GM12878 (cell line): ENCODE data around the gene PRODH. TPM values are rescaled to one million over a fixed set of nuclear protein-coding genes. Genes with fewer than 3 reads are reported as not detected.

ENCODE experiments used
- ATAC-seq: fragments of 200-7000 bp; cut with Tn5 transposase; 3 replicates; pipeline ENCODE4 v1.9.1; 2020; ENCODE audit warnings: mild to moderate bottlenecking, moderate library complexity
- BruUV-seq: library from RNA; stranded (reverse); fragments of 400-500 nt; replicated peaks from 2 replicates; lab custom pipeline; 2021; lab: Mats Ljungman, UMichigan
- CTCF ChIA-PET: fragments of 300-600 bp; sonication (Branson Sonifier 250); formaldehyde crosslinking; extraction: SDS; loops from one replicate; lab custom pipeline; 2021; ENCODE audit warnings: inconsistent platforms; lab: Yijun Ruan, JAX
- POLR2A ChIA-PET: fragments of 350-600 bp; formaldehyde crosslinking; extraction: SDS; loops from one replicate; lab custom pipeline; 2021; ENCODE audit warnings: inconsistent platforms; lab: Charles Lee
- RAD21 ChIA-PET: fragments of 300-600 bp; sonication (Branson Sonifier 250); formaldehyde crosslinking; loops from one replicate; lab custom pipeline; 2023; ENCODE audit warnings: antibody characterized with exemption; ENCODE audit not compliant: unreplicated experiment; lab: Charles Lee
- SMC1A ChIA-PET: fragments of 300-600 bp; sonication (Branson Sonifier 250); formaldehyde crosslinking; loops from one replicate; lab custom pipeline; 2023; ENCODE audit not compliant: unreplicated experiment, uncharacterized antibody; lab: Charles Lee
- DNase-seq: peaks from one replicate; pipeline ENCODE4 v3.0.0-alpha.2; 2011; ENCODE audit warnings: low read depth, low spot score
- FAIRE-seq: peaks from 3 replicates; lab custom pipeline; 2011; peaks lifted over from hg19 to GRCh38; lab: Jason Lieb, UNC
- H2AFZ ChIP-seq: 2 replicates; pipeline ENCODE4 v1.6.0; 2011; ENCODE audit warnings: low read depth, low read length, control low read depth; ENCODE audit not compliant: control insufficient read depth
- H3K27ac ChIP-seq: 2 replicates; pipeline ENCODE4 v1.5.1; 2011; ENCODE audit warnings: control low read depth; ENCODE audit not compliant: control insufficient read depth, insufficient read depth
- H3K27me3 ChIP-seq, 2 experiments: replicated peaks in 1 of 2; 2 replicates each; pipeline versions ENCODE4 v1.6.0 to v1.6.1; 2011; ENCODE audit warnings: low read length in 1 of 2; ENCODE audit not compliant: control insufficient read depth in 2 of 2, insufficient read depth in 2 of 2
- H3K36me3 ChIP-seq, 2 experiments: 2 replicates each; pipeline ENCODE4 v1.5.1; 2011; ENCODE audit warnings: low read length in 1 of 2; ENCODE audit not compliant: control insufficient read depth in 2 of 2, insufficient read depth in 2 of 2
- H3K4me1 ChIP-seq: 2 replicates; pipeline ENCODE4 v1.6.1; 2011; ENCODE audit warnings: mild to moderate bottlenecking, low read length, moderate library complexity, mixed read lengths; ENCODE audit not compliant: control insufficient read depth, insufficient read depth
- H3K4me2 ChIP-seq: 2 replicates; pipeline ENCODE4 v1.6.0; 2011; ENCODE audit warnings: control low read depth; ENCODE audit not compliant: control insufficient read depth, insufficient read depth
- H3K4me3 ChIP-seq: fragments of 200-600 bp; sonication (generic); 2 replicates; pipeline ENCODE4 v1.5.1; 2016
- H3K79me2 ChIP-seq: 2 replicates; pipeline ENCODE4 v1.6.0; 2011; ENCODE audit warnings: low read length; ENCODE audit not compliant: control insufficient read depth, insufficient read depth
- H3K9ac ChIP-seq: 2 replicates; pipeline ENCODE4 v1.8.0; 2011; ENCODE audit warnings: low read length, control low read depth, mixed read lengths; ENCODE audit not compliant: control insufficient read depth, insufficient read depth
- H3K9me3 ChIP-seq: replicated peaks from 3 replicates; pipeline ENCODE4 v1.5.1; 2011; ENCODE audit warnings: mild to moderate bottlenecking, low read length; ENCODE audit not compliant: control insufficient read depth, insufficient read depth
- H4K20me1 ChIP-seq: 2 replicates; pipeline ENCODE4 v1.6.0; 2011; ENCODE audit not compliant: control insufficient read depth, insufficient read depth
- ATF7 ChIP-seq: fragments of 450-650 bp; IDR thresholded peaks from 2 replicates; pipeline ENCODE4 v1.6.1; 2016; ENCODE audit warnings: low read depth, mild to moderate bottlenecking
- BCL11A ChIP-seq: IDR thresholded peaks from 2 replicates; pipeline ENCODE4 v1.6.1; 2011; ENCODE audit warnings: low read depth, low read length
- CEBPB ChIP-seq, 2 experiments: fragments of 150-350 bp in 1 of 2; IDR thresholded peaks; 2 replicates each; pipeline ENCODE4 v1.6.1; 2012 to 2014; ENCODE audit warnings: low read depth in 2 of 2, low read length in 2 of 2, borderline replicate concordance in 1 of 2, inconsistent platforms in 1 of 2
- CHD1 ChIP-seq: IDR thresholded peaks from 2 replicates; pipeline ENCODE4 v1.6.1; 2012; ENCODE audit warnings: low read depth, low read length, improper control_type of control experiment
- E4F1 ChIP-seq: fragments of 450-650 bp; IDR thresholded peaks from 2 replicates; pipeline ENCODE4 v1.6.1; 2018; ENCODE audit warnings: borderline replicate concordance, mild to moderate bottlenecking; ENCODE audit not compliant: partially characterized antibody
- EP300 ChIP-seq, 2 experiments: fragments of 150-350 bp in 1 of 2; IDR thresholded peaks; 2 replicates each; pipeline ENCODE4 v1.6.1; 2011 to 2012; ENCODE audit warnings: low read depth in 2 of 2, low read length in 2 of 2, borderline replicate concordance in 1 of 2, improper control_type of control experiment in 1 of 2, inconsistent platforms in 1 of 2; ENCODE audit not compliant: control insufficient read depth in 1 of 2
- EZH2 ChIP-seq: IDR thresholded peaks from 2 replicates; pipeline ENCODE4 v1.6.1; 2012; ENCODE audit warnings: low read depth, mild to moderate bottlenecking, control low read depth, inconsistent platforms, low read length, borderline replicate concordance; ENCODE audit not compliant: control insufficient read depth
- GABPA ChIP-seq: IDR thresholded peaks from 2 replicates; pipeline ENCODE4 v1.6.1; 2014; ENCODE audit warnings: antibody characterized with exemption, low read depth, mild to moderate bottlenecking, inconsistent platforms
- MTA3 ChIP-seq: IDR thresholded peaks from 2 replicates; pipeline ENCODE4 v1.6.1; 2012; ENCODE audit warnings: low read length, inconsistent platforms, borderline replicate concordance
- POU2F2 ChIP-seq: IDR thresholded peaks from 3 replicates; pipeline ENCODE4 v1.6.1; 2011; ENCODE audit warnings: low read depth, mild to moderate bottlenecking, low read length, borderline replicate concordance
- TCF7 ChIP-seq: IDR thresholded peaks from 2 replicates; pipeline ENCODE4 v1.6.1; 2014; ENCODE audit warnings: antibody characterized with exemption, borderline replicate concordance
- WGBS: methylation state at CpG from one replicate; pipeline ENCODE4 v1.1.6; 2016; ENCODE audit warnings: low lambda C conversion rate; ENCODE audit not compliant: insufficient replicate concordance, insufficient coverage; ENCODE audit errors: missing lambda C conversion rate; 5-methylcytosine and 5-hydroxymethylcytosine counted together
- in situ Hi-C: fragments of 300-500 bp; cut with MboI; formaldehyde crosslinking; loops from 9 replicates; pipeline ENCODE4 v1.14.3; 2018; ENCODE audit warnings: mixed read lengths
- intact Hi-C: fragments of 100-400 bp; cut with micrococcal nuclease; formaldehyde crosslinking; loops from one replicate; pipeline ENCODE4 v1.14.2; 2022; ENCODE audit not compliant: unreplicated experiment
- polyA plus RNA-seq, 11 experiments: library from polyadenylated mRNA; depleted of rRNA in 4 of 11; unstranded in 6 of 11; stranded (reverse) in 5 of 11; fragments of >200 nt; fragmentation: Nextera tagmentation in 4 of 11; fragmentation: Illumina TruSeq in 1 of 11; extraction: Ambion mirVana in 4 of 11; extraction: Trizol in 1 of 11; gene quantifications; 1 replicate in 1 of 11; 2 replicates in 10 of 11; pipeline versions ENCODE4 v1.2.1 to v1.2.3, GENCODE V29; 2011 to 2016; ENCODE audit warnings: inconsistent platforms in 2 of 11, missing spikeins in 2 of 11, low read depth in 1 of 11
- total RNA-seq, 4 experiments: library from RNA; depleted of rRNA in 3 of 4; stranded (reverse); fragments of >200 nt in 3 of 4; fragmentation: Illumina TruSeq in 1 of 4; extraction: Trizol in 1 of 4; gene quantifications; 2 replicates each; pipeline versions ENCODE4 v1.2.1 to v1.2.3, GENCODE V29; 2013 to 2021
- TF ChIP-seq, protein P1 (sequence below): IDR thresholded peaks from 2 replicates; pipeline ENCODE4 v1.6.1; 2012; ENCODE audit warnings: low read length, inconsistent platforms
- TF ChIP-seq, protein P2 (sequence below): fragments of 450-650 bp; formaldehyde crosslinking; IDR thresholded peaks from 2 replicates; pipeline ENCODE4 v1.4.0; 2020; ENCODE audit warnings: mild to moderate bottlenecking, moderate library complexity

PRODH gene
- total and polyA plus RNA-seq, 10 of the 15 experiments (the other 5 are each of a cell fraction or from before 2014, with no cell fraction given), result 0.03 to 0.10 (median 0.07) TPM; not detected in 6

DNA sequence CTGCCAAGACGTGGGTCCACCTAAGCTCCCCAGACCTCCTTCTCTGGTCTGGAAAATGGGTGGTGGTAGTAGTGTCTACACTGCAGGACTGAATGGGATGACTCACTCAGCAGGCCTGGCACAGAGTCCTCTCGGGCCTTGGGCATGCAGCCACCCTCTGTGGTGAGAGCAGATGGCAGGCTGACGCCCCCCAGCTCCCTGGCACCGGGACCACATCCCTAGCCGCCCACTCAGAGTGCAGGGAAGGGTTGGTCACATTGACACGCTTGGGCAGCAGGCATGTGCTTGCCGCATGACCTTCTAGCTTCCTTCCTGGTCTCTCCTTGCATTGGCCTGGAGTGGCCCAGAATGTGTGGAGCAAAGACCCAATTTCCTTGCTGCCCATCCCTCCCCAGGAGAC is 30.7 kb upstream of the PRODH start:
- DNase-seq (no peak), FAIRE-seq (no peak), ATAC-seq (no peak)
- no peaks in the 10 kb centered on the region; a peak in 3 of 4 replicates for H3K27me3 ChIP-seq
- no peaks in the 10 kb centered on the region for H3K9me3 ChIP-seq
- no peaks in the 10 kb centered on the region for H3K36me3 ChIP-seq
- ChIA-PET CTCF (no interaction called here), POLR2A (interaction anchor here (0.6 kb wide), 1 partner anchor 19 kb away, joined by 3 read pairs; no protein-coding TSS in a partner anchor), RAD21 (interaction anchor here (1.1 kb wide), 1 partner anchor 1304 kb away, joined by 4 read pairs; no protein-coding TSS in a partner anchor), SMC1A (no interaction called here)
- H3K9ac ChIP-seq, result no peak overlapping the region
- intact Hi-C loops, result no loop called here
- no peak overlapping the region for H3K4me3 ChIP-seq
- H3K4me2 ChIP-seq, result no peak overlapping the region
- no TSS peak for BruUV-seq
- WGBS, result 22% methylated on average over 7 of the region's 7 CpGs
- in situ Hi-C loops, result no loop called here
- no peaks in the 10 kb centered on the region for H4K20me1 ChIP-seq
- no peaks in the 10 kb centered on the region for H3K79me2 ChIP-seq
- H3K4me1 ChIP-seq, result no peaks in the 10 kb centered on the region
- no peak overlapping the region for H3K27ac ChIP-seq
- TF ChIP-seq, protein P1, sequence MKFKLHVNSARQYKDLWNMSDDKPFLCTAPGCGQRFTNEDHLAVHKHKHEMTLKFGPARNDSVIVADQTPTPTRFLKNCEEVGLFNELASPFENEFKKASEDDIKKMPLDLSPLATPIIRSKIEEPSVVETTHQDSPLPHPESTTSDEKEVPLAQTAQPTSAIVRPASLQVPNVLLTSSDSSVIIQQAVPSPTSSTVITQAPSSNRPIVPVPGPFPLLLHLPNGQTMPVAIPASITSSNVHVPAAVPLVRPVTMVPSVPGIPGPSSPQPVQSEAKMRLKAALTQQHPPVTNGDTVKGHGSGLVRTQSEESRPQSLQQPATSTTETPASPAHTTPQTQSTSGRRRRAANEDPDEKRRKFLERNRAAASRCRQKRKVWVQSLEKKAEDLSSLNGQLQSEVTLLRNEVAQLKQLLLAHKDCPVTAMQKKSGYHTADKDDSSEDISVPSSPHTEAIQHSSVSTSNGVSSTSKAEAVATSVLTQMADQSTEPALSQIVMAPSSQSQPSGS, result no peak
- no peak for TF ChIP-seq TCF7
- no peak for TF ChIP-seq CEBPB (IDR thresholded peaks at IDR 0.05; ENCODE audit: borderline replicate concordance in 1 of 2, low read depth in 2 of 2, low read length in 2 of 2)
- no peak for TF ChIP-seq POU2F2
- no peak for TF ChIP-seq EP300 (IDR thresholded peaks at IDR 0.05; ENCODE audit: borderline replicate concordance in 1 of 2, control insufficient read depth in 1 of 2, low read depth in 2 of 2, low read length in 2 of 2)
- no peak for TF ChIP-seq E4F1
- no peak for TF ChIP-seq GABPA
- TF ChIP-seq, protein P2, sequence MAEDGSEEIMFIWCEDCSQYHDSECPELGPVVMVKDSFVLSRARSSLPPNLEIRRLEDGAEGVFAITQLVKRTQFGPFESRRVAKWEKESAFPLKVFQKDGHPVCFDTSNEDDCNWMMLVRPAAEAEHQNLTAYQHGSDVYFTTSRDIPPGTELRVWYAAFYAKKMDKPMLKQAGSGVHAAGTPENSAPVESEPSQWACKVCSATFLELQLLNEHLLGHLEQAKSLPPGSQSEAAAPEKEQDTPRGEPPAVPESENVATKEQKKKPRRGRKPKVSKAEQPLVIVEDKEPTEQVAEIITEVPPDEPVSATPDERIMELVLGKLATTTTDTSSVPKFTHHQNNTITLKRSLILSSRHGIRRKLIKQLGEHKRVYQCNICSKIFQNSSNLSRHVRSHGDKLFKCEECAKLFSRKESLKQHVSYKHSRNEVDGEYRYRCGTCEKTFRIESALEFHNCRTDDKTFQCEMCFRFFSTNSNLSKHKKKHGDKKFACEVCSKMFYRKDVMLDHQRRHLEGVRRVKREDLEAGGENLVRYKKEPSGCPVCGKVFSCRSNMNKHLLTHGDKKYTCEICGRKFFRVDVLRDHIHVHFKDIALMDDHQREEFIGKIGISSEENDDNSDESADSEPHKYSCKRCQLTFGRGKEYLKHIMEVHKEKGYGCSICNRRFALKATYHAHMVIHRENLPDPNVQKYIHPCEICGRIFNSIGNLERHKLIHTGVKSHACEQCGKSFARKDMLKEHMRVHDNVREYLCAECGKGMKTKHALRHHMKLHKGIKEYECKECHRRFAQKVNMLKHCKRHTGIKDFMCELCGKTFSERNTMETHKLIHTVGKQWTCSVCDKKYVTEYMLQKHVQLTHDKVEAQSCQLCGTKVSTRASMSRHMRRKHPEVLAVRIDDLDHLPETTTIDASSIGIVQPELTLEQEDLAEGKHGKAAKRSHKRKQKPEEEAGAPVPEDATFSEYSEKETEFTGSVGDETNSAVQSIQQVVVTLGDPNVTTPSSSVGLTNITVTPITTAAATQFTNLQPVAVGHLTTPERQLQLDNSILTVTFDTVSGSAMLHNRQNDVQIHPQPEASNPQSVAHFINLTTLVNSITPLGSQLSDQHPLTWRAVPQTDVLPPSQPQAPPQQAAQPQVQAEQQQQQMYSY (CRISPR knock-in tag), result no peak
- TF ChIP-seq ATF7, result no peak
- TF ChIP-seq CHD1, result no peak
- no peak for TF ChIP-seq MTA3
- TF ChIP-seq EZH2, result no peak
- TF ChIP-seq BCL11A, result no peak
- no peak overlapping the region for H2AFZ ChIP-seq
